ENCODE results near the gene POLD1.

POLD1 gene

DNA sequence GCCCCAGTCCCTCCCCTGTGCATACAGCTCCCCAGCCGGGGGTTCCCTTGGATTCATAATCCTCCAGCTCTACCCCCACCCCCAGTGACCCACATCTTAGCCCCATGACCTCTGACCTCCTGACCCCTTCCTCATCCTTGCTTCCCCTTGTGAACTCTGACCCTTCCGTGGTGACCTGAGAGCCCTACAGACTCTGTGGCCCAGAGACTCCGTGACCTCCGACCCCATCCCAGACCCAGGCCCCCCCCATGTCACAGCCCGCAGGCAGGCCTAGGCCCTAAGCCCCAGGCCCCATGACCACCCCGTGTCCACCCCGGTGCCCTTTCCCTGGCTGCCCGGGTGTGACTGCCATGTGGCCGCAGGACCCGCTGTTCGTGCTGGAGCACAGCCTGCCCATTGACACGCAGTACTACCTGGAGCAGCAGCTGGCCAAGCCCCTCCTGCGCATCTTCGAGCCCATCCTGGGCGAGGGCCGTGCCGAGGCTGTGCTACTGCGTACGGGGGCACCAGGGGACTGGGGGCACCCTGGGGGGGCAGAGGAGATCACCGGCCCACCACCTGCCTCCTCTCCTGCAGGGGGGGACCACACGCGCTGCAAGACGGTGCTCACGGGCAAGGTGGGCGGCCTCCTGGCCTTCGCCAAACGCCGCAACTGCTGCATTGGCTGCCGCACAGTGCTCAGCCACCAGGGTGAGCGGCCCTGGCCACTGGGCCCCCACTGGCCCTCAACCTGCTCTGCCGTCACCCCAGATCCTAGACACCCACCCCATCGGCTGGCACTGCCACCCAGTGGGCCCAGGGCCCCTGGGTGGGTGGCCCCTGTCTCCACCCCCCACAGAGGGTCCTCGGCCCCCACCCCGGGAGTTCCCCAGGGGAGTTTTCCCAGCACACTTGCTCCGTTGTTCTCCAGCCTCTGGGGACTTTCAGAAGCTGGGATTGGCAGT is 32.2 kb downstream of the POLD1 start:
- no peak overlapping the region for H4K8ac ChIP-seq (ENCODE audit: low read depth, low read length)
- no peak overlapping the region for H3K23ac ChIP-seq (ENCODE audit: low read length)
- H3K79me2 ChIP-seq (ENCODE audit: control insufficient read depth, insufficient read depth, low read length): no peaks in the 10 kb centered on the region
- no peak overlapping the region for H3K4me2 ChIP-seq (ENCODE audit: low read length)
- no peak overlapping the region for H3K18ac ChIP-seq (ENCODE audit: low read length)
- H3K27ac ChIP-seq (ENCODE audit: low read depth, low read length): no peak overlapping the region
- H3K4me1 ChIP-seq (ENCODE audit: control insufficient read depth, low read depth, low read length): no peaks in the 10 kb centered on the region
- H3K56ac ChIP-seq (ENCODE audit: low read length): no peak overlapping the region
- no CpG with 5 or more reads among the region's 35 CpGs for WGBS (ENCODE audit: extremely low coverage, insufficient coverage, low lambda C conversion rate)
- no peaks in the 10 kb centered on the region for H3K36me3 ChIP-seq (ENCODE audit: control insufficient read depth, insufficient read depth, low read length)
- no peak overlapping the region for H3K4ac ChIP-seq (ENCODE audit: low read depth, low read length)
- no peak overlapping the region for H4K5ac ChIP-seq (ENCODE audit: low read length)
- no peak overlapping the region for H2BK15ac ChIP-seq (replicated peaks; ENCODE audit: low read depth)
- no peaks in the 10 kb centered on the region for H3K79me1 ChIP-seq (ENCODE audit: low read length)
- no peak overlapping the region for H2BK5ac ChIP-seq (ENCODE audit: low read length)
- no peaks in the 10 kb centered on the region for H3K27me3 ChIP-seq (ENCODE audit: insufficient read depth, low read length, poor library complexity)
- no peak overlapping the region for H3K4me3 ChIP-seq (ENCODE audit: low read length)
- H2AK5ac ChIP-seq (ENCODE audit: low read length): no peak overlapping the region
- no peak overlapping the region for H3K9ac ChIP-seq (ENCODE audit: low read length)
- no peak for DNase-seq
- H2BK120ac ChIP-seq (ENCODE audit: low read depth, low read length): no peak overlapping the region

DNA sequence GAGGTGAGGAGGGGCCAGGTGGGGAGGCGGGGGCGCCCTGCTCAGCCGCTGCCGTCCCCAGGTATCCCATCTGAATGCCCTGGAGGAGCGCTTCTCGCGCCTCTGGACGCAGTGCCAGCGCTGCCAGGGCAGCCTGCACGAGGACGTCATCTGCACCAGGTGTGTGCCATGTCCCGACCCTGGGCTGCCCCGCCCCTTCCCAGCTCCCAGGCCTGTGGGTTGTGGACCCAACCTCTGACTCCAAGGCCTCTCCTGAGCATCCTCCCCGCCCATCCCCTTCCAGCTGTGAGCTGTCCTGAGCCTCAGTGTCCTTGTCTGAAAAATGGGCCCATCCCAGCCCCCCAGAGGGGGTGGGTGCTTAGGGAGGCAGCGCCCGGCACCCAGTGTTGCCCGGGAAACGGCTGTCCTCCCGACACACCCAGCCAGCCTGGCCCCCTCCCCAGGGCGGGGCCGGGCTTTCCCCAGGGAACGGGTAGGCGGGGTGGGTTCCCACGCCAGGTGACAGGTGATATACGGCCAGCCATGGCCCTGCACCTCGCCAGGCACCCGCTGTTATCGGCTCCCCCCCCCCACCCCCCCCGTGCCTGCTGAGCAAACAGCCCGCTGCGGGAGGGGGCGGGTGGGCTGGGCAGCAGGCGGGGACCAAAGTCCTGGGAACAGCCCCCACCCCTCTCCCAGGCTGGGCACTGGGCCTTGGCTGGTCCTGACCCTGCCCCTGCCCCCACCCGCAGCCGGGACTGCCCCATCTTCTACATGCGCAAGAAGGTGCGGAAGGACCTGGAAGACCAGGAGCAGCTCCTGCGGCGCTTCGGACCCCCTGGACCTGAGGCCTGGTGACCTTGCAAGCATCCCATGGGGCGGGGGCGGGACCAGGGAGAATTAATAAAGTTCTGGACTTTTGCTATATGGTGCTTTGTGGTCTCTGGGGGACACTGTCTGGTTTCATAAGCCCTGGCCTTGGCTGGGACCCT is 33.2 kb downstream of the POLD1 start:
- H3K4me2 ChIP-seq (ENCODE audit: low read length): no peak overlapping the region
- no peaks in the 10 kb centered on the region for H3K79me2 ChIP-seq (ENCODE audit: control insufficient read depth, insufficient read depth, low read length)
- no peak for DNase-seq
- no CpG with 5 or more reads among the region's 42 CpGs for WGBS (ENCODE audit: extremely low coverage, insufficient coverage, low lambda C conversion rate)
- H4K5ac ChIP-seq (ENCODE audit: low read length): no peak overlapping the region
- no peaks in the 10 kb centered on the region for H3K27me3 ChIP-seq (ENCODE audit: insufficient read depth, low read length, poor library complexity)
- no peaks in the 10 kb centered on the region for H3K36me3 ChIP-seq (ENCODE audit: control insufficient read depth, insufficient read depth, low read length)
- H3K18ac ChIP-seq (ENCODE audit: low read length): no peak overlapping the region
- no peak overlapping the region for H3K56ac ChIP-seq (ENCODE audit: low read length)
- no peak overlapping the region for H3K27ac ChIP-seq (ENCODE audit: low read depth, low read length)
- no peak overlapping the region for H3K9ac ChIP-seq (ENCODE audit: low read length)
- no peak overlapping the region for H4K8ac ChIP-seq (ENCODE audit: low read depth, low read length)
- H3K4ac ChIP-seq (ENCODE audit: low read depth, low read length): no peak overlapping the region
- H2BK120ac ChIP-seq (ENCODE audit: low read depth, low read length): no peak overlapping the region
- H2BK15ac ChIP-seq (replicated peaks; ENCODE audit: low read depth): no peak overlapping the region
- no peaks in the 10 kb centered on the region for H3K4me1 ChIP-seq (ENCODE audit: control insufficient read depth, low read depth, low read length)
- no peaks in the 10 kb centered on the region for H3K79me1 ChIP-seq (ENCODE audit: low read length)
- no peak overlapping the region for H2AK5ac ChIP-seq (ENCODE audit: low read length)
- no peak overlapping the region for H2BK5ac ChIP-seq (ENCODE audit: low read length)
- H3K4me3 ChIP-seq (ENCODE audit: low read length): no peak overlapping the region
- H3K23ac ChIP-seq (ENCODE audit: low read length): no peak overlapping the region

DNA sequence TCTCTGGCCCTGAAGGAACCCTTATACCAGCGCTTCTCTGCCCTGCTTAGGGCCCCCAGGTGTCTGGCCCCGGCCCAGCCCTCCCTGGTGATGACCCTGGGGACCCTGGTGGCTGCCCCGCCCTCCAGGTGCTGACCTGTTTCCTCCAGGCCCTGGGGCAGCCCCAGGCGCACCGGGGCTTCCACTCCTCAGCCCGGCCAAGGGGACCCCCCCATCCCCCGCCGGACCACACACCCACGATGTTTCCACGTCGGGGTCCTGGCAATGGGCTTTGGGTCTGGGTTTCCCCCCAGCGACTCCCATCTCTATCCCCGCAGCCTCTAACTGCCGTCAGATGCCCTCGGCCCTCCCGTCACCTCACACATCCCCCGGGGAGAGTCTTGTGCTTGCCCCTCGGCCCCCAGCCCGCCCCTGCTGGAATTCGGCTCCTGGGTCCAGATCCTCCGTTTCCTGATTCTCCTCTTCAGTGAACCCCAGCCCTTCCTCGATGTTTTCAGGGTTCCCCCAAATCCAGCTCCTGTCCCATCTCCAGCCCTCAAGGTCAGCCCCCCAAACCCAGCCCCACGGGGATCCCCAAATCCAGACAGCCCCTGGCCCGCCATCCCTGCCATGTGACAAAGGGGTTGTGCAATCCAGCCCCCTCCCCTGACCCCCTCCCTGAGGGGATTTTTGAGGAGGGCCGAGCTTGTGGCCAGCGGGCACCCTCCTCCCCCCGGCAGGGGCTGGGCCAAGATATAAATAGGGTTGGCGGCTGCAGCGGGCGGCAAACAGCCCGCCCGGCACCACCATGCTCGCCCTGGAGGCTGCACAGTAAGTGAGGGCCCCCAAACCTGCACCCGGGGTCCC is 34.3 kb downstream of the POLD1 start, which contains the start of gene SPIB:
Gene SPIB (plus strand): TSS at position 763 of the 846 bp plus-strand sequence. CDS start 25 bp downstream, at position 788.
- Histone ChIP-seq H3K4me3 (ENCODE audit: low read length) (peak within 1 kb of the TSS; percentile 6), H3K4me1 (ENCODE audit: control insufficient read depth, low read depth, low read length) (no peaks in the 10 kb centered on the region)
- DNase-seq: no peak

DNA sequence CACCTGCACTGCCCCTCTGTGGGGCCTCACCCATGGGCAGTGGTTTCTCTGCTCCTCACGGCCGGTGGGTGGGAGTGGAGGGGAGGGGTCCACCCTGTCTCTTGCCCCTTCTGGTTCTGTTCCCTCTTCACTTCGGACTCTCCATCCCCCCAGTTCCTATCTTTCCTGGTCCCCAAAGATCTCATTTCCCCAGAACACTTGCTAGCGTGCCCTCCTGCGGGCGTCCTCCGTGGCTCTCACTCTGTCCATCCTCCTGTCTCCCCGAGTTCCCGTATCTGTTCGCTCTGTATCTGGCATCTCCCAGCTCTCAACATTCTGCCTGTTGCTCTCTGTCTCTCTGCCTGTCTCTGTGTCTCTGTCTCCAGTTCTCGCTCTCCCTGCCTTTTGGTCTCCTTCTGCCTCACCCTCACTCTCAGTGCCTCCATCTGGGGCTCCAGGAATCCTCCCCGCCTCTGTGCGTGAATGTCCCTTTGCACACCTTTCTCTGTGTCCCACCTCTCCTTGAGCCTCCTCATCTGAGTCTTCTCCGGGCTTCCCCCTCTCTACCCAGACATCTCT is 35.0 kb downstream of the POLD1 start:
- Histone ChIP-seq H3K4ac (ENCODE audit: low read depth, low read length) (no peak overlapping the region), H3K27me3 (ENCODE audit: insufficient read depth, low read length, poor library complexity) (no peaks in the 10 kb centered on the region), H3K79me1 (ENCODE audit: low read length) (no peaks in the 10 kb centered on the region), H3K4me3 (ENCODE audit: low read length) (peak overlapping the region; percentile 6), H3K4me2 (ENCODE audit: low read length) (peak overlapping the region; percentile 89), H4K8ac (ENCODE audit: low read depth, low read length) (no peak overlapping the region), H3K23ac (ENCODE audit: low read length) (no peak overlapping the region), H3K18ac (ENCODE audit: low read length) (no peak overlapping the region), H2BK15ac (replicated peaks; ENCODE audit: low read depth) (no peak overlapping the region), H3K79me2 (ENCODE audit: control insufficient read depth, insufficient read depth, low read length) (no peaks in the 10 kb centered on the region), H3K4me1 (ENCODE audit: control insufficient read depth, low read depth, low read length) (no peaks in the 10 kb centered on the region), H2BK5ac (ENCODE audit: low read length) (no peak overlapping the region), H2AK5ac (ENCODE audit: low read length) (no peak overlapping the region), H2BK120ac (ENCODE audit: low read depth, low read length) (no peak overlapping the region), H3K36me3 (ENCODE audit: control insufficient read depth, insufficient read depth, low read length) (no peaks in the 10 kb centered on the region), H3K9ac (ENCODE audit: low read length) (peak overlapping the region; percentile 3), H3K56ac (ENCODE audit: low read length) (peak overlapping the region; percentile 3), H4K5ac (ENCODE audit: low read length) (no peak overlapping the region), H3K27ac (ENCODE audit: low read depth, low read length) (no peak overlapping the region)
- WGBS (ENCODE audit: extremely low coverage, insufficient coverage, low lambda C conversion rate): no CpG with 5 or more reads among the region's 14 CpGs
- no peak for DNase-seq

More for the DNA sequence above, 34.3 kb downstream of the POLD1 start, which contains the start of gene SPIB:
- H3K4ac ChIP-seq (ENCODE audit: low read depth, low read length): no peak within 1 kb of the TSS
- no peak within 1 kb of the TSS for H2BK5ac ChIP-seq (ENCODE audit: low read length)
- H4K8ac ChIP-seq (ENCODE audit: low read depth, low read length): no peak within 1 kb of the TSS
- H3K27me3 ChIP-seq (ENCODE audit: insufficient read depth, low read length, poor library complexity): no peaks in the 10 kb centered on the region
- no peaks in the 10 kb centered on the region for H3K79me1 ChIP-seq (ENCODE audit: low read length)
- H3K9ac ChIP-seq (ENCODE audit: low read length): peak within 1 kb of the TSS; percentile 3
- peak within 1 kb of the TSS; percentile 17 for H3K56ac ChIP-seq (ENCODE audit: low read length)
- no peaks in the 10 kb centered on the region for H3K36me3 ChIP-seq (ENCODE audit: control insufficient read depth, insufficient read depth, low read length)
- no peak within 1 kb of the TSS for H3K27ac ChIP-seq (ENCODE audit: low read depth, low read length)
- no CpG with 5 or more reads among the region's 34 CpGs for WGBS (ENCODE audit: extremely low coverage, insufficient coverage, low lambda C conversion rate)
- H3K23ac ChIP-seq (ENCODE audit: low read length): no peak within 1 kb of the TSS
- no peak within 1 kb of the TSS for H4K5ac ChIP-seq (ENCODE audit: low read length)
- no peak within 1 kb of the TSS for H2AK5ac ChIP-seq (ENCODE audit: low read length)
- no peak within 1 kb of the TSS for H3K18ac ChIP-seq (ENCODE audit: low read length)
- H2BK120ac ChIP-seq (ENCODE audit: low read depth, low read length): no peak within 1 kb of the TSS
- H3K4me2 ChIP-seq (ENCODE audit: low read length): peak within 1 kb of the TSS; percentile 89
- H2BK15ac ChIP-seq (replicated peaks; ENCODE audit: low read depth): no peak within 1 kb of the TSS
- H3K79me2 ChIP-seq (ENCODE audit: control insufficient read depth, insufficient read depth, low read length): no peaks in the 10 kb centered on the region

DNA sequence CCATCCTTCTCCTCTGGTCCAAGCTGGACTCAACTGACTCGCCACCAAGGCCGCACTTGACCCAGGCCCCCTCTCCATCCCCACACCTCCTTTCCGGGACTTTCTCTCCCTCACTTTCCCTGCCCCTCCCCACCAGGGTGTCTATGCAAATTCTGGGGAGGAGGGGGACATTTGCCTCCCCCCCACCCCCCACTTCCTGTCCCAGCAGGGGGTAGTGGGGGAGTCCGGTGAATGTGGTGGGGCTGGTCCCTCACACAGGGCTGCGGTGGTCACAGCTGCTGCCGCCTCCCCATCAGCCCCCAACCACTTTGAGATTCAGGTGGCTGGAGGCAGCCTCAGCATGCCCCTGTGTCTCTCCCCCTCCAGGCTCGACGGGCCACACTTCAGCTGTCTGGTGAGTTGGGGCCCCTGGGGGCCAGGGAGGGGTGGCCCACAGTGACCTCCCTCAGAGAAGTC is 35.5 kb downstream of the POLD1 start:
- Histone ChIP-seq H3K18ac (ENCODE audit: low read length) (no peak overlapping the region), H4K8ac (ENCODE audit: low read depth, low read length) (no peak overlapping the region), H3K4me2 (ENCODE audit: low read length) (peak overlapping the region; percentile 89), H4K5ac (ENCODE audit: low read length) (no peak overlapping the region), H2BK15ac (replicated peaks; ENCODE audit: low read depth) (no peak overlapping the region), H3K23ac (ENCODE audit: low read length) (peak overlapping the region; percentile 45), H3K79me2 (ENCODE audit: control insufficient read depth, insufficient read depth, low read length) (no peaks in the 10 kb centered on the region), H3K27me3 (ENCODE audit: insufficient read depth, low read length, poor library complexity) (no peaks in the 10 kb centered on the region), H2AK5ac (ENCODE audit: low read length) (no peak overlapping the region), H3K4me1 (ENCODE audit: control insufficient read depth, low read depth, low read length) (no peaks in the 10 kb centered on the region), H3K9ac (ENCODE audit: low read length) (no peak overlapping the region), H3K36me3 (ENCODE audit: control insufficient read depth, insufficient read depth, low read length) (no peaks in the 10 kb centered on the region), H3K27ac (ENCODE audit: low read depth, low read length) (no peak overlapping the region), H2BK120ac (ENCODE audit: low read depth, low read length) (no peak overlapping the region), H3K4me3 (ENCODE audit: low read length) (no peak overlapping the region), H3K56ac (ENCODE audit: low read length) (peak overlapping the region; percentile 3), H2BK5ac (ENCODE audit: low read length) (no peak overlapping the region), H3K4ac (ENCODE audit: low read depth, low read length) (no peak overlapping the region), H3K79me1 (ENCODE audit: low read length) (no peaks in the 10 kb centered on the region)
- WGBS (ENCODE audit: extremely low coverage, insufficient coverage, low lambda C conversion rate): no CpG with 5 or more reads among the region's 8 CpGs
- peak; percentile 65 for DNase-seq
